HepG2 (cell line): ENCODE measurements around the gene CPNE8. TPM values are rescaled to one million over a fixed set of nuclear protein-coding genes. Genes with fewer than 3 reads are reported as not detected.

Source experiments
- ARID2 ChIP-seq: sonication (generic); formaldehyde crosslinking; IDR thresholded peaks from 2 replicates; pipeline ENCODE4 v1.8.1; 2022; ENCODE audit warnings: mild to moderate bottlenecking, missing genetic modification reagents, borderline replicate concordance
- ELF3 ChIP-seq: IDR thresholded peaks from 2 replicates; pipeline ENCODE4 v1.6.1; 2016; ENCODE audit warnings: missing genetic modification reagents, missing compliant biosample characterization
- ERF ChIP-seq: IDR thresholded peaks from 2 replicates; pipeline ENCODE4 v1.6.1; 2018; ENCODE audit warnings: missing biosample characterization, missing genetic modification reagents
- FOSL1 ChIP-seq: sonication (generic); formaldehyde crosslinking; IDR thresholded peaks from 2 replicates; pipeline ENCODE4 v1.9.0; 2021; ENCODE audit warnings: missing genetic modification reagents, borderline replicate concordance
- FOSL2 ChIP-seq: sonication (generic); formaldehyde crosslinking; IDR thresholded peaks from 2 replicates; pipeline ENCODE4 v1.4.0; 2020; ENCODE audit warnings: missing genetic modification reagents
- MEIS2 ChIP-seq: sonication (generic); formaldehyde crosslinking; IDR thresholded peaks from 2 replicates; pipeline ENCODE4 v1.9.0; 2021; ENCODE audit warnings: mild to moderate bottlenecking, missing genetic modification reagents
- MIXL1 ChIP-seq: IDR thresholded peaks from 2 replicates; pipeline ENCODE4 v1.6.1; 2016
- MLX ChIP-seq: IDR thresholded peaks from 2 replicates; pipeline ENCODE4 v1.6.1; 2016
- PPARG ChIP-seq: conservative IDR thresholded peaks from 2 replicates; pipeline ENCODE4 v1.6.1; 2016; ENCODE audit warnings: missing biosample characterization, missing genetic modification reagents
- RARA ChIP-seq: IDR thresholded peaks from 2 replicates; pipeline ENCODE4 v1.6.1; 2016; ENCODE audit warnings: missing genetic modification reagents, missing compliant biosample characterization
- SMARCC2 ChIP-seq: fragments of 450-650 bp; IDR thresholded peaks from 2 replicates; pipeline ENCODE4 v1.6.1; 2017; ENCODE audit warnings: antibody characterized with exemption, mild to moderate bottlenecking
- SMC3 ChIP-seq: IDR thresholded peaks from 2 replicates; pipeline ENCODE4 v1.6.1; 2011; ENCODE audit warnings: low read length, improper control_type of control experiment
- SOX13 ChIP-seq, 3 experiments: fragments of 450-650 bp in 1 of 3; sonication (generic) in 1 of 3; formaldehyde crosslinking in 1 of 3; IDR thresholded peaks in 2 of 3; conservative IDR thresholded peaks in 1 of 3; 2 replicates each; pipeline versions ENCODE4 v1.5.0 to v1.6.1; 2016 to 2020; ENCODE audit warnings: antibody characterized with exemption in 1 of 3, mild to moderate bottlenecking in 1 of 3, missing compliant biosample characterization in 1 of 3, missing genetic modification reagents in 1 of 3, moderate library complexity in 1 of 3
- SRF ChIP-seq: IDR thresholded peaks from 2 replicates; pipeline ENCODE4 v1.6.1; 2011; ENCODE audit warnings: mild to moderate bottlenecking, low read depth, low read length, moderate library complexity
- TCF7 ChIP-seq: sonication (generic); IDR thresholded peaks from 2 replicates; pipeline ENCODE4 v1.6.1; 2016; ENCODE audit warnings: antibody characterized with exemption, low read depth
- TFDP2 ChIP-seq: sonication (generic); formaldehyde crosslinking; IDR thresholded peaks from 2 replicates; pipeline ENCODE4 v1.4.0; 2020; ENCODE audit warnings: missing genetic modification reagents
- THAP11 ChIP-seq: IDR thresholded peaks from 2 replicates; pipeline ENCODE4 v1.6.1; 2016; ENCODE audit warnings: missing biosample characterization, missing genetic modification reagents
- ZNF317 ChIP-seq: sonication (generic); formaldehyde crosslinking; IDR thresholded peaks from 2 replicates; pipeline ENCODE4 v1.5.0; 2020; ENCODE audit warnings: mild to moderate bottlenecking, missing genetic modification reagents
- ZNF331 ChIP-seq: sonication (generic); formaldehyde crosslinking; IDR thresholded peaks from 2 replicates; pipeline ENCODE4 v1.4.0; 2020; ENCODE audit warnings: missing genetic modification reagents
- ZNF503 ChIP-seq: sonication (generic); formaldehyde crosslinking; IDR thresholded peaks from 2 replicates; pipeline ENCODE4 v1.4.0; 2020; ENCODE audit warnings: missing genetic modification reagents
- ZZZ3 ChIP-seq: sonication (generic); formaldehyde crosslinking; IDR thresholded peaks from 2 replicates; pipeline ENCODE4 v1.4.0; 2020; ENCODE audit warnings: missing genetic modification reagents, mild to moderate bottlenecking, borderline replicate concordance
- polyA plus RNA-seq, 8 experiments: library from polyadenylated mRNA; depleted of rRNA in 3 of 8; stranded (reverse) in 7 of 8; unstranded in 1 of 8; fragments of >200 nt; fragmentation: Illumina TruSeq in 4 of 8; extraction: Trizol in 4 of 8; gene quantifications; 2 replicates each; pipeline versions ENCODE4 v1.2.1 to v1.2.3, GENCODE V29; 2011 to 2016; ENCODE audit warnings: low read depth in 4 of 8, missing spikeins in 1 of 8, mixed read lengths in 1 of 8; ENCODE audit not compliant: insufficient read depth in 1 of 8
- total RNA-seq, 5 experiments: library from RNA; depleted of rRNA; stranded (reverse); fragments of >200 nt; fragmentation: Illumina TruSeq; extraction: Trizol; gene quantifications; 2 replicates each; pipeline ENCODE4 v1.2.3, GENCODE V29; 2016; ENCODE audit warnings: low read depth in 1 of 5
- TF ChIP-seq, protein P1 (sequence below): sonication (generic); formaldehyde crosslinking; IDR thresholded peaks from 2 replicates; pipeline ENCODE4 v1.4.0; 2020; ENCODE audit warnings: missing genetic modification reagents
- TF ChIP-seq, protein P2 (sequence below): sonication (generic); formaldehyde crosslinking; IDR thresholded peaks from 2 replicates; pipeline ENCODE4 v1.4.0; 2020; ENCODE audit warnings: missing genetic modification reagents

The CPNE8 gene
- total and polyA plus RNA-seq, 2 of the 13 experiments (the other 11 are each of a cell fraction or from before 2014, with no cell fraction given) = 2.4 to 2.7 TPM

GRCh38 chr12:38892087-38892786 lies 13.2 kb downstream of the CPNE8 start (continued):
- TF ChIP-seq, protein P1, sequence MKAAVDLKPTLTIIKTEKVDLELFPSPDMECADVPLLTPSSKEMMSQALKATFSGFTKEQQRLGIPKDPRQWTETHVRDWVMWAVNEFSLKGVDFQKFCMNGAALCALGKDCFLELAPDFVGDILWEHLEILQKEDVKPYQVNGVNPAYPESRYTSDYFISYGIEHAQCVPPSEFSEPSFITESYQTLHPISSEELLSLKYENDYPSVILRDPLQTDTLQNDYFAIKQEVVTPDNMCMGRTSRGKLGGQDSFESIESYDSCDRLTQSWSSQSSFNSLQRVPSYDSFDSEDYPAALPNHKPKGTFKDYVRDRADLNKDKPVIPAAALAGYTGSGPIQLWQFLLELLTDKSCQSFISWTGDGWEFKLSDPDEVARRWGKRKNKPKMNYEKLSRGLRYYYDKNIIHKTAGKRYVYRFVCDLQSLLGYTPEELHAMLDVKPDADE (CRISPR knock-in tag) = no peak
- TF ChIP-seq SRF (no peak), SMC3 (peak; percentile 35; the same call in 1 of the 2 replicates), TFDP2 (CRISPR knock-in tag) (no peak), MIXL1 (CRISPR knock-in tag) (peak; percentile 56; the same call in 1 of the 2 replicates), ERF (CRISPR knock-in tag) (0 out of 2 replicates have a peak, but pooled peaks have one; percentile 34), ARID2 (CRISPR knock-in tag) (peak; percentile 35; the same call in 1 of the 2 replicates), MEIS2 (CRISPR knock-in tag) (no peak), ZNF317 (peak; percentile 62; the same call in 1 of the 2 replicates), FOSL1 (CRISPR knock-in tag) (peak; percentile 73; the same call in 1 of the 2 replicates), SOX13 (IDR thresholded peaks at IDR 0.05) (peak; percentile 72; the same call in 1 of the 2 replicates), SOX13 (CRISPR knock-in tag; conservative IDR thresholded peaks at IDR 0.05 in 1 of 2, IDR thresholded peaks at IDR 0.05 in 1 of 2) (peak in 1 of 2 experiments; percentile 92; a peak in 2 of 4 replicates), FOSL2 (CRISPR knock-in tag) (peak; percentile 96), PPARG (CRISPR knock-in tag) (peak; percentile 49; the same call in 1 of the 2 replicates), ZZZ3 (no peak), ZNF331 (peak; percentile 54; the same call in 1 of the 2 replicates), ZNF503 (CRISPR knock-in tag) (0 out of 2 replicates have a peak, but pooled peaks have one; percentile 40), MLX (CRISPR knock-in tag) (peak; percentile 82), RARA (CRISPR knock-in tag) (peak; percentile 64), ELF3 (CRISPR knock-in tag) (peak; percentile 62), TCF7 (peak; percentile 54), THAP11 (CRISPR knock-in tag) (peak; percentile 68), SMARCC2 (peak; percentile 46; the same call in 1 of the 2 replicates)
- TF ChIP-seq, protein P2, sequence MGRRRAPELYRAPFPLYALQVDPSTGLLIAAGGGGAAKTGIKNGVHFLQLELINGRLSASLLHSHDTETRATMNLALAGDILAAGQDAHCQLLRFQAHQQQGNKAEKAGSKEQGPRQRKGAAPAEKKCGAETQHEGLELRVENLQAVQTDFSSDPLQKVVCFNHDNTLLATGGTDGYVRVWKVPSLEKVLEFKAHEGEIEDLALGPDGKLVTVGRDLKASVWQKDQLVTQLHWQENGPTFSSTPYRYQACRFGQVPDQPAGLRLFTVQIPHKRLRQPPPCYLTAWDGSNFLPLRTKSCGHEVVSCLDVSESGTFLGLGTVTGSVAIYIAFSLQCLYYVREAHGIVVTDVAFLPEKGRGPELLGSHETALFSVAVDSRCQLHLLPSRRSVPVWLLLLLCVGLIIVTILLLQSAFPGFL = no peak
